ENCODE data around the gene LRRC8C.

DNA sequence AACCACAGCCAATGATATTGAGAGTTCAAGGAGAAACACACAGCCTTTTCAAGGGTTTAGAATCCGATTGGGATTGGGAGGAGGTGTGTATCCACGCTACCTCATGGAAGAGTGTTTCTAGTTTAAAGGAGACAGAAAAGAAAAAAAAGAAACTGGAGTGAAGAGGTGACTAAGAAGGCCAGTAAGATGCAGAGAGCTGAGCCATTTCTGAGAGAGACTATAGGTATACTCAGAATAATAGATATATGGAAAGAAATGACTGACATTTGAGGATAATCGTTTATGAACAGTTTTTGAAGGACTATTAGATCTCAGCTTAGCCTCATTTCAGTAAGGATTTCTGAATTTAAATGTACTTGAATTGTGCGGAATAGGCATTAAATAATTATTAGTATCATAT, 42.8 kb downstream of the LRRC8C start:
- TF ChIP-seq, protein P1, sequence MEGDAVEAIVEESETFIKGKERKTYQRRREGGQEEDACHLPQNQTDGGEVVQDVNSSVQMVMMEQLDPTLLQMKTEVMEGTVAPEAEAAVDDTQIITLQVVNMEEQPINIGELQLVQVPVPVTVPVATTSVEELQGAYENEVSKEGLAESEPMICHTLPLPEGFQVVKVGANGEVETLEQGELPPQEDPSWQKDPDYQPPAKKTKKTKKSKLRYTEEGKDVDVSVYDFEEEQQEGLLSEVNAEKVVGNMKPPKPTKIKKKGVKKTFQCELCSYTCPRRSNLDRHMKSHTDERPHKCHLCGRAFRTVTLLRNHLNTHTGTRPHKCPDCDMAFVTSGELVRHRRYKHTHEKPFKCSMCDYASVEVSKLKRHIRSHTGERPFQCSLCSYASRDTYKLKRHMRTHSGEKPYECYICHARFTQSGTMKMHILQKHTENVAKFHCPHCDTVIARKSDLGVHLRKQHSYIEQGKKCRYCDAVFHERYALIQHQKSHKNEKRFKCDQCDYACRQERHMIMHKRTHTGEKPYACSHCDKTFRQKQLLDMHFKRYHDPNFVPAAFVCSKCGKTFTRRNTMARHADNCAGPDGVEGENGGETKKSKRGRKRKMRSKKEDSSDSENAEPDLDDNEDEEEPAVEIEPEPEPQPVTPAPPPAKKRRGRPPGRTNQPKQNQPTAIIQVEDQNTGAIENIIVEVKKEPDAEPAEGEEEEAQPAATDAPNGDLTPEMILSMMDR (IDR thresholded peaks at IDR 0.05): no peak
- no peak for TF ChIP-seq EP300 (IDR thresholded peaks at IDR 0.05)
- TF ChIP-seq POLR2A (IDR thresholded peaks at IDR 0.05): no peak

All from upper lobe of left lung (tissue), 4 donors.